GM18507 (cell line): ENCODE measurements around the gene AJM1.

Experiments
- DNase-seq: peaks from one replicate; pipeline ENCODE4 v3.0.0; 2011; ENCODE audit warnings: low read depth; ENCODE audit not compliant: insufficient read length; ENCODE audit errors: extremely low spot score
- FAIRE-seq: peaks from 2 replicates; lab custom pipeline; 2011; peaks lifted over from hg19 to GRCh38; lab: Jason Lieb, UNC

AJM1 gene

DNA sequence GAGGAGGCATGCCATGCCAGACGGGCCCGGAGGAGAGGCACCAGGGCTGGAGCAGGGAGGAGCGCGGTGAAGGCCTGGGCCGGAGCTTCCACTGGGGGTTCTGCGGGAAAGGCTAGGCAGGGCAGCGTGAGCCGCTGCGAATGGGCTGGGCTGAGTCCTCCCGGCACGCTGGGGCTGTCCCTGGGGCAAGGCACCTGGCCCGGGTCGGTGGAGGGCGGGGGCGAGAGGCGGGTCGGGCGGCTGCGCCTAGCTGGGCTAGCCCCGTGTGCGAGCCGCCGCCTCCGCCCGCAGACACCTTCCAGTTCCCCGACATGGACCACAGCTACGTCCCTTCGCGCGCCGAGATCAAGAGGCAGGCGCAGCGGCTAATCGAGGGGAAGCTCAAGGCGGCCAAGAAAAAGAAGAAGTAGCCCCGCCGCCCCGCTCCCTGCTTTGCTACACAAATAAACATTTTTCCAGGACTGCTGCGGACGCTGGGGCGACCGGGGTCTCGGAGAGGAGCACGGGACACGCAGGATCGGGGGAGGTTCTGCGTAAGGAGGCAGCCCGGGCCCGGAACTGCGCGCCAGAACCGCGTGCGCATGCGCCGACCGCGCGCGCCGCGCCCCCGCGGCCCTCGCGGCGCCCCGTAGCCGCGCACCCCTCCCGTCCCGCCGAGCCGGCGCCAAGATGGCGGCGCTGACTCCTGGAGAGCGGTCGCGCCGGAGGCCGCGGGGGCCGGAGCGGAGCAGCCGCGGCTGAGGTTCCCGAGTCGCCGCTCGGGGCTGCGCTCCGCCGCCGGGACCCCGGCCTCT is 34.8 kb upstream of the AJM1 start, which contains the start of gene RABL6:
Gene RABL6, plus strand, starts transcription at position 668 of the 794 bp plus-strand sequence. CDS start 249 bp downstream, outside the sequence.
- peak; percentile 72 for FAIRE-seq
- peak; percentile 97 for DNase-seq

DNA sequence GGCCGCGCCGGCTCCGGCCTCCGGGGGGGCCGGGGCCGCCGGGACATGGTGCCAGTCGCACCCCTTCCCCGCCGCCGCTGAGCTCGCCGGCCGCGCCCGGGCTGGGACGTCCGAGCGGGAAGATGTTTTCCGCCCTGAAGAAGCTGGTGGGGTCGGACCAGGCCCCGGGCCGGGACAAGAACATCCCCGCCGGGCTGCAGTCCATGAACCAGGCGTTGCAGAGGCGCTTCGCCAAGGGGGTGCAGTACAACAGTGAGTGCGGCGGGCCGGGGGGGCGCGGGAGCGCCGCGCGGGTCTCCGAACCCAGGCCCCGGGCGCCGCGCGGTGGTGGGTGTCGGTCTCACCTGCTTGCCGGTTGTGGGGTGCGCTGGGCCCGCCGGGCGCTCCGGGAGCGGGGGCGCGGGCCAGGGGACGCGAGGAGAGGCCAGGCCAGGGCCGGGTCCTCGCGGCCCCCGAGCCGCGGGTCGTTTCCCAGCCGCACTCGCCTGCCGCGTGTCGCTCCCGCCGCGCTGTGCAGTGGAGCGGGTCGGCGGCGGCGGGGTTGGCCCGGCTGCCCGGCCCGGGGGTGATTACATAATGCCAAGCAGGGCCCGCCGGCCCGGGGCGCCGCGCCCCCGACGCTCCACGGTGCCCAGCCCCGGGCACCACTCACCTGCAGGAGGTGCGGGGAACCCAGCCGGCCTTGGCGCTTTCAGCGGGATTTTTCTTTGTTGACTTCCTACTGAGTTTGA is 34.0 kb upstream of the AJM1 start:
- no peak for DNase-seq
- no peak for FAIRE-seq

DNA sequence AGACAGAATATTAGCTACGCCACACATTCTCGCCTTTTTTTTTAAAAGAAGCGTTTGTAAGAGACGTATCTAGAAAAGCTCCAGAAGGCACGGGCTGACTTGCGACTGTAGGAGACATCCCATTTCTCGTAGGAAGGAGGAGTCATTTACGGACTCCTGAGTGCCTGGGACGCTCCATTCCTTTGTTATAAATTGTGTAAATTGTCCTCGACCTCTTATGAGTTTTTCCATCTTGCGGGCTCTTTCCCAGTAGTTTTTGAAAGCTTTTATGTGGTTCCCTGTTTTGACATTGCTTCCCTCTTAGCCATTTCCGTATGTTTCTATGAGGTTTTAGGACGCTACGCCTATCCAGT is 33.5 kb upstream of the AJM1 start:
- FAIRE-seq, result no peak
- no peak for DNase-seq

DNA sequence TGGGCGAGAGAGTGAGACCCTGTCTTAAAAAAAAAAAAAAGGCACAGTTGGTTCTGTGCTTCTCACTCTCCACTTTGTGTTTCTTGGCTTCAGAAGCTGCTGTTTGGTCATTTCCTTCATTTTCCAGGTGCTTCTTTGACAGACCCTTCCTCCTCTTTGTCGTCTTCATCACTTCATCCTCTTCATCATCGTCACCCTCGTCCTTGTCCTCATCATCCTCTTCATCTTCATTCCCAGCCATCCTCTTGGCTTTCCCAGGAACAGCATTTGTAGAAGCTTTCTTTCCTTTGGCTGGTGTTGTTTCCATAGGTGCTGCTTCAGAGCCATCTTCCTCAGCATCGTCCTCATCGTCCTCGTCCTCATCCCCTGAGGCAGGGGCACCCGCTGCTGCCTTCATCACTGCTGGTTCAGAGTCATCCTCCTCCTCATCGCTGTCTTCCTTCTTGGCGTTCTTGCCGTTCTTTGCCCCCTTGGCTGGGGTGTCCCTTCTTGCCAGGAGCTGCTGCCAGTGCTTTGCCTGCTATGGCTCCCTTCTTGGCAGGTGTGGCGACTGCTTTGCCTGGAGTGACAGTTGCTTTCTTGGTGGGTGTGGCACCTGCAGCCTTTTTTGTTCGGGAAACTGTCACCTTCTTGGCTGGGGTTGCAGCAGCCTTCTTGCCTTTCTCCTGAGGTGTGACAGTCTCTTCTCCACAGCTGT is 27.4 kb upstream of the AJM1 start:
- no peak for FAIRE-seq
- DNase-seq, result no peak

DNA sequence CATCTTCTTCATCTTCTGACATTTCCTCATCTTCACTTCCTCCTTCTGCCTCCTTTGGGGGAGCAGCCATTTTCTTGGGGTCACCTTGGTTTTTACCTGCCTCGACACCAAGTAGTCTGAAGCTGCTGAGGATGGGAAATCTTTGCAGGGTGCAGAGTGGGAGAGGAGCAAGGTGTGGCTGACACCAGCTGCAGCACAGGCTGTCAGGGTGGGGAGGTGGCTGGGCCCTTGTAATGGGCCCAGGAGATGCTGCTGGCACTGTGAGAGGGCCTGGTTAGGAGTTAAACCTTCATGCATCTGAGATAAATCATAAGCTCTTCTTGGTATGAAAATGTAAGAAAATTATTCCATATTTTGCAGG is 26.9 kb upstream of the AJM1 start:
- FAIRE-seq (no peak), DNase-seq (no peak)

DNA sequence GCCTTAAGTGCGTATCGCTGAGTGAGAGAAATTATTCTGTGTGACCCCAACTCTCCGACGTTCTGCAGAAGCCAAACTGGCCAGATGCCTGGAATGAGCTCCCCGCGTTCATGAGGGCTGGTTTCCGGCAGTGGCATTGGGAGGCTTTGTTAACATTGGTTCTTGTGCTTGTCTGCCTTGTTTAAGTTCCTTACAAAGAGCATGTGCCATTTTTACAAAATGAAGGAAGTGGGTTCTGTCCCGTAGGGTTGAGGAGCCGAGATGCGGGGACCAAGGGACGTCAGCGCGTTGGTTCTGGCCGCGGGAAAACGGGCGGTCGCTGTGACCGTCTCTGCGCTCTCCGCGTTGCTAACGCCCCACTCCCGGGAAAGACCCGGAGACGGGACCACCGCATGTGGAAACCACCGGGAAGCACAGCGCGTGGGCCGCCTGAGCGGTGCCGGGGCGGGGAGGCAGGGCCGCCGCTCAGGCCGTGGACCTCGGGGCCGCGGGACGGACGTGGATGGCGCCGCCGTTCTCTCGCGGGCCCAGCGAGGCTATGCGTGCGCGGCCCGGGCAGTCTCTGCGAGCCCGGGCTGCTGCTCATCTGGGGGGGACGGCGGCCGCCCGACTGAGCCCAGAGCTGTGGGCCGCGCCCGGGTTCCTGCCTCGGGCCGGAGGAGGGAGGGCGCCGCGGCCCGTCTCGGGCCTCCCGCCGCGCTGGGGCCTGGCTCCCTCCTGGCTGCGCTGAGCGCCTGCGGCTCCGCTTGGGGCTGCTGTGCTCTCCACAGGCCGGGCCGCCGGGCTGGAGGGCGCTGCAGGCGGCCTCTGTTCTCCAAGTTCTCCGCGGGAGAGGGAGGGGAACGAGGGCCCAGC is 21.1 kb upstream of the AJM1 start:
- FAIRE-seq (no peak), DNase-seq (no peak)

DNA sequence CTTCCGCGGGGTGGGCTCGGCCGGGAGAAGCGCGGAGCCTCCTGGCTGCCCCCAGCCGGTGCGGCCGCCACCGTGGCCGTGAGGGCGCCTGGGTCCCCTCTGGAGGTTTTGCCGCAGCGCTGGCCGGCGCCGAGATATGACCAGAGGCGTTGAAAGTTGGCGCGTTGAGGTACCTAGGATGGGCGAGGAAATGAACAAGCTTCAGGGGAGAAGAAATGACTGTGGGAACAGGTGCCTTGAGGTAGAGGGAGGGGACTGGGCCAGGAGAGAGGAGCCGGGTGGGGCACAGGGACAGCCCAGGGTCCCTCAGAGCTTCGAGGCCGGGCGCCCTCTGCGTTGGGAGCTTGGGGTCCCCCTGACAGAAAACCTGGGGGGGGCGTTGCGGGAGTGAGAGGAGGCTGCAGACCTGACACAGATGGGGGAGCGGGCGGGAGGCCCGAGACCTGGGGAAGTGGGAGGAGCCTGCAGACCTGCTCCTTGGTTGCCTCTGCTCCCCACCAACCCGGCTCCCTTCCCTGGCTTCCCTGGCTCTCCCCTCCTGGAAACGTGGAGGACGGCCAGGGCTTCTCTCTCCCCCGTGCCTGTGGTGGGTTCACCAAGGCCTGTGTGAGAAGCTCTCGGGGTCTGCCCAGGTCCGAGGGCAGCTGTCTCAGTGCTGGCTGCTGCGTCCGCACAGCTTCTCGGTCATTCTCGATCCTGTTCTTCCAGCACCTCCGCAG is 20.3 kb upstream of the AJM1 start:
- FAIRE-seq (no peak), DNase-seq (no peak)

DNA sequence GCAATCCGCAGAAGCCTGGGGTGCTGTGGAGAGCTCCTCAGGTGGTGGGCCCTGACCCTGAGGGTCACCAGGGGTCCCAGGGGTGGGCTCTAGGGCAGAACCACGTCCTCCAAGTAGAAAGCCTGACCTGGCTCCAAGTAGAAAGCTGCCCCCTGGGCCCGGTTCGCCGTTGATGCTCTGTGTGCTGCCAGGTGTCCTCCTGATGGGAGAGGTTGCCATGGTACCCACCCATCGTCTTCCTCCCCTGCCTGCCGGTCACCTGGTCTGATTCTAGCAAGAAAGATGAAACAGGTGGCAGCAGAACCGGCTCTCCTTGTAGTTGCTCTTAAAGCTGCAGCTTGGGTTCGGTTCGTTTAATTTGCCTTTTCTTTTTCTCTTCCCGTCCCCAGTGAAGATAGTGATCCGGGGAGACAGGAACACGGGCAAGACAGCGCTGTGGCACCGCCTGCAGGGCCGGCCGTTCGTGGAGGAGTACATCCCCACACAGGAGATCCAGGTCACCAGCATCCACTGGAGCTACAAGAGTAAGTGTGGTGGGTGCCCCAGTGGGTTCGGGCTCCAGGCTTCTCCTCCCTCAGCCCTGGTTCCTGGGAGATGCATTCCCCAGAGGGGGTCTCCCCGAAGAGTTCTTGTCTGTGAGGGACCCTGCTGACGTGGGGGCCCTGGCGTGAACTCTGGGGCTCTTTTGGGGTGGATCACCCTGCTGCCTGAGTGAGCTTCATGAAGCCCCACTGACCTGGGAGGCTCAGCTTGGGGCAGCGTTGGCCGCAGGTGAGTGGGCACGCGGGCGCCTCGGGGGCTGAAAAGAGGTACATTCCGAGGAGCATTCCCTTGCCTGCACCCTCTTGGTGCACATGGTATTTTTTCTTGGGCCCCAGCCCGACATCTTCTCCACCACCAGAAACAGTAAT is 18.9 kb upstream of the AJM1 start:
- no peak for FAIRE-seq
- no peak for DNase-seq

DNA sequence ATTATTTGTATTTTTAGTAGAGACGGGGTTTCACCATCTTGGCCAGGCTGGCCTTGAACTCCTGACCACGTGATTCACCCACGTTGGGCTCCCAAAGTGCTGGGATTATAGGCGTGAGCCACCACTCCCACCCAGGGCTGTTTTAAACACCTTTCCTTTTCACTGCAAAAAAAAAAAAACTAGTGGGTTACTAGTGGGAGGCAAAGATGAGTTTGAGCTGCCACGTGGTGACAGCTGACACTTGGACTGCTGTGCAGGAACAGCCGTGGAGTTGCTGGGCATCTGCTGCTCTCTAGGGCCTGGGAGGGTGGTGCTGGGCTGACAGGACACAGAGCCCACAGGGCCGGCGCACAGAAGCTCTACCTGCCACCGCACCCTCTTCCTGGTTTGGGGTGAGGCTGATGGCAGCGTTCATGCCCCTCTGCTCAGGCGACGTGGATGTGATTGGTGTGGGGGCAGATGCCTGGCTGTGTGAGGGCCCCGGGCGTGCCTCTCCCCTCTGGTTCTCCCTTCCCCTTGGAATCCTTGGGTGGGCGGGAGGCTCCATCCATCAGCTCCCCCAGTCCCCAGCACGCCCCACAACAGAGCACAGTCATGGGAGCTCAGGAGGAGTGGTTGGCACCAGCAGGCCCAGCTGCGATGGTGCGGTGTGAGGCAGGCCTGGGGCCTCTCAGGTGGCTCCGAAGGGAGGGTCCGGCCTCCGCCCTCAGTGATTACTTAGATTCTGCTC is 17.6 kb upstream of the AJM1 start:
- DNase-seq, result no peak
- no peak for FAIRE-seq

DNA sequence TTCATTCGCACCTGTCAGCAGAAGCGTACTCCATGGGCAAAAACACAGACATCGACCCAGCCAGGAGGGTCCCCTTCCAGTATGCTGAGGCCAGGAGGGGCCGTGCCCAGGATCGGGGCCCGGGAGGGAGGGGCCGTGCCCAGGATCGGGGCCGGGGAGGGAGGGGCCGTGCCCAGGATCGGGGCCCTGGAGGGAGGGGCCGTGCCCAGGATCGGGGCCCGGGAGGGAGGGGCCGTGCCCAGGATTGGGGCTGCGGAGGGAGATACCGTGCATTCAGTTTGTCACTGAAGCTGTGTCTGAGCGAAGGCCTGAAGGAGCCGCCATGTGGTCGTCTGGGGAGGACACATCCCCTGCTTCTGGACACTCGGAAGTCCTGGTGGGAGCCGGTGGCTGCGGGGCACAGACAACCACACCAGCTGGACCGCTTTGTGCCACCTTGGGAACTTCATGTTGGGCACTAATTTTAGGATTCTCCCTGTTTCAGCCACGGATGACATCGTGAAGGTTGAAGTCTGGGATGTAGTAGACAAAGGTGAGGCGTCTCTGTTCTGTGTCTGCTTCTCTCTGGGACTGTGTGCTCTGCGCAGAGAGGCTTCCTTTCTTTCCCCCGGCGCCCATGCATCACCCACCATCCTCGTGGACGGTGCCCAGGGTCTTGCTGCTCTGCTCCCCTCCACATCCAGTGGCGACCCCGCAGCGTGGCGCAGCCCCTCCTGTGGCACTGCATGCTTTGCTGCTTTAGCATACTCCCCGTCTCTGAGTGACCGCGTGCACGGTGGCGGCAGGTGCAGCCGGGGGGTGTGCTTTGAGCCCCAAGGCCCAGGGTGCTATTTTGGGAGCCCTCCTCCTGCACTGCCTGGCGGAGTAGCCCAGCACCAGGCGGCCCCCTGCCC is 16.7 kb upstream of the AJM1 start:
- no peak for FAIRE-seq
- no peak for DNase-seq

DNA sequence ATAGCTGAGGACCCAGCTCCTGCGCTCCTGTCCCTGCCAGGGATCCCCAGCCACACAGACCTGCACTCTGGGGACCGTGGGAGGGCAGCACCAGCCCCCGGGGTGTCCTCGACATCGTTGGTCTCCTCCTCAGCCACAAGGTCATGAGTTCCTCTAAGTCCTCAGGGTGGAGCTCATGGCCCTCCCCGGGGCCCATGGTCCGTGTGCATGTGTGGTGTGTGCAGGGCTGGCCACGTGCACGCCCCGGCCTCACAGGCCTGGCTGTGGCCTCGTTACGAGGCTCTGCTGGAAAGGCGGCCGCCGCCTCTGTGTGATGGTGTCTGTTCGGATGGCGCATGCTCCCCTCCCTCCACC is 16.1 kb upstream of the AJM1 start:
- FAIRE-seq, result no peak
- DNase-seq, result no peak

DNA sequence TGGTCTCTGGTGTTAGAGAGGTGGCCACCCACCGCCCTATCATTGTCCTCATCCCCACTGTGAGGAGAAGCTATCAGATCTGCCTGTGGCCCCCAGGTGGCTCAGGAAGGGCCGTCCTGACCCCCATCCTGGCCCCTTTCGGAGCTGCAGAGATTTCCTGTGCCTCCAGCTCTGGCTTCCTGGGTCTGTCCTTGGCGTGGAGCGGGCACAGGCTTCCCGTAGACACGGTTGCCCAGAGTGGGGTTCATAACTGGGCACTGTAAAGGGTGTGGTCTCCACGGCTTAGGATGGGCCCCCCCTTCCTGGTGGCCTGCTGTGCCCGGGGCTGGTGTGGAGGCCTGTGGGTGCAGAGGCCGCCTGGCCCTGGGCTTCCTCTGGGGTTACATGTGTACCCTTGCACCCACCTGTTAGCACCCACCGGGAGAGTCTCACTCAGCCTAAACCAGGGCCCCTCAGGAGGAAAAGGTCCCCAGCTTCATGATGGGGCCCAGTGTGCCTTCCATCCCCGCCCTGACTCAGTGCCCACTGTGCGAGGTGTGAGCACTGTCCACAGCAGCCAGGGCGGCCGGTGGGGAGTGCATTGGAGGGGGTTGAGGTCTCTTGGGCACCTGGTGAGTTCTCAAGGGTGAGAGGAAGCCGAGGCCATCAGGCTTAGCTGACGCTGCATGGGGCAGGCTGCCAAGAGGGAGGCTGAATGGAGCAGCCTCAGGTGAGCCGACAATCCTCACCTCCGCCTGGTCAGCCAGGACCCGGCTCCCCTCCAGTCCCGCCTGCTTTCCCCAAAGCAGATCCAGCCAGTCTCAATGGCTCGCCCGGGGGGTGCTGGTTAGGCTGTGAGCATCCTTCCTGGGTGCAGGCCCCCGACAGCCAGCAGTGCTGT is 15.3 kb upstream of the AJM1 start:
- FAIRE-seq (no peak), DNase-seq (no peak)

DNA sequence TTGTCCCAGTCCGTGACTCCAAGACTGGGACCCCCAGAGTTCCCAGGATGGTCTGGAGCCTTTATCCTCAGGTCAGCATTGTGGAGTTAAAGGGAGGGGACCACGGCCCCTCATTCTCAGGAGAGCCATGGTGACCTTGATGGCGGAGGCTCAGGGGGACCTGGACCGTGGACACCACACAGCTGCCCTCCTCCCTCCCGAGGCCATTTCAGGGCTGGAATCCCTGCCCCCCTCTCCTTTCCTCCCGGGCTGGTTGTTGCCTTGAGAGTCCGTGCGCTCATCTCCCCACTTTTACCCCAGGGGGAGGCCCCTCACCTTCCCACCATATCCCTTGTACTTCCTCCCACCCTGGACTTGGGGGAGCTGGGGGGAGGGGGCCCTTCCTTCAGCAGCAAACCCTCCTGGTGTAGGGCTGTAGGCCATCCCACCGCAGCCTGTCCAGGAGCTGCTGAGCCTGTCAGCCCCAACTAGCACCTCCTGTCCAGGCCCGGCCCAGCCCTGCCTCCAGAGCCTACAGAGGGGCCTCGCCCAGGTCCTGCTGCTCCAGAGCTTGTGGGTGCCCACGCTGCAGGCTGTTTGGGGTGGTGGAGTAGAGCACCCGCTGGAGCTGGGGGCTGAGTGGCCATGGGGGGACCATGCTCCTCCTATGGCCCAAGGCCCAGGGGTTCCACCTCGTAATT is 14.3 kb upstream of the AJM1 start:
- FAIRE-seq (no peak), DNase-seq (no peak)

DNA sequence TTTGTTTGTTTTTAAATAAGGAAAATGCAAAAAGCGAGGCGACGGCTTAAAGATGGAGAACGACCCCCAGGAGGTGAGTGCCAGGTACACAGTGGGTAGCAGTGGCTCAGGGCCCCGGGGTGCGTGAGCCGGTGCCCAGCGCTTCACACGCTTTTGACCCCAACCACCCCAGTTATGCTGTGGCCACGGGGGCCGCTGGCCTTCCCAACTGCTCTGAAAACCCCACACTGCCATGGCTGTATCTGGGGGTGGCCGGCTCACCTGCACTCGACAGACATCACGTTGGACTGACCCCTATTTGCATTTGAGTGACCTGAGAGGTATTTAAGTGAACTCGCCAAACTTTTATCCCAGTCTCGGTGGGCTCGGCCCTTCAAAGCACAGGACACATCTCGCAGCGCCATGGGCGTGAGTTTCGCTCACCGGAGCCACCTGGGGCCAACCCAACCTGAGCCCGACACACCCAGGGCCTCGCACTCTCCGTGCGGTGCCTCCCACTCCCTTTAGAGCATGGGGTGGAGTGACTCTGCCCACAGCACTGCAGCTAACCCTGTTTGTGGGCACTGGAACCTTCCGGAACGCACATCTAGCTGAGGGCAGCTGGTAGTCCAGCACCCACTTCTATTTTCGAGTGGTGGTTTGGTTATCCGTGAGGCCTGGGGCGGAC is 13.7 kb upstream of the AJM1 start:
- FAIRE-seq (no peak), DNase-seq (no peak)

DNA sequence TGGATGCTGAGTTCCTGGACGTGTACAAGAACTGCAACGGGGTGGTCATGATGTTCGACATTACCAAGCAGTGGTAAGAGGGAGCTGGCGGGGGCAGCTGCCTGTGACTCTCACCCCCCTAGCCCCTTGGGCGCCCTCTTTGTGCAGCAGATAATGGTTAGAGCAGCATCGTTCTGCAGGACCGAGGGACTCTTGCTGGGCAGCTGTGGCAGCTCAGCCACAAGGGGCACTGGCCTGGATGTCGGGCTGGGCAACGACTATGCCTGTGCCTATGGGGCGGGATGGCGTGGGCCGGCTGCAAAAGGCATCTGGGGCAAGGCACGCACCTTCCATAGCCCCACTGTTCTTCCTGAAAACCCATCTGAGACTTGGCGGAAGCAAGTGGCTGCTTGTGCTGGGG is 12.9 kb upstream of the AJM1 start:
- no peak for DNase-seq
- FAIRE-seq, result no peak
